GM12801 (cell line): Measurements from ENCODE around the gene EHBP1.

Experiments
- TF ChIP-seq, protein P1 (sequence below): IDR thresholded peaks from one replicate; pipeline ENCODE4 v1.5.1; 2011; ENCODE audit warnings: control low read depth; ENCODE audit not compliant: insufficient read length; ENCODE audit errors: extremely low read depth

EHBP1 gene

DNA sequence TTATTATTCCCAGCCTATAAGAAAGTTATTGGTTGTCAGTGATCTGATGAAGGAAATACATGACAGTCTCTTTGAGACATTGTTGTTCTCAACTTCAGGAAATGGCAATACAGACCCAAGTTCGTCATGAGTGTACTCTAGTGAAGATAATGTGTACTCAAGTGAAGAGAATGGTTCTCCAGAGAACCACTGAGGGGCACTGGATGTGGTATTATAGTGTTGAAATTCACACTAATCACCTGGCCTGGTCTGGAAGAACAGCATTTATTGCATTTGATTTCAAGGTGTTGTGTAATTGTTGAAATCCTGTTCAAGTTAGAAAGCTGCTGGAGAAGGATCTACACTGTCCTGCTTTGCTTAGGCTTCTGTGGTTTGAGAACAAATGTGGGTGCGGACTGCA lies 321.7 kb downstream of the EHBP1 start:
- TF ChIP-seq, protein P1, sequence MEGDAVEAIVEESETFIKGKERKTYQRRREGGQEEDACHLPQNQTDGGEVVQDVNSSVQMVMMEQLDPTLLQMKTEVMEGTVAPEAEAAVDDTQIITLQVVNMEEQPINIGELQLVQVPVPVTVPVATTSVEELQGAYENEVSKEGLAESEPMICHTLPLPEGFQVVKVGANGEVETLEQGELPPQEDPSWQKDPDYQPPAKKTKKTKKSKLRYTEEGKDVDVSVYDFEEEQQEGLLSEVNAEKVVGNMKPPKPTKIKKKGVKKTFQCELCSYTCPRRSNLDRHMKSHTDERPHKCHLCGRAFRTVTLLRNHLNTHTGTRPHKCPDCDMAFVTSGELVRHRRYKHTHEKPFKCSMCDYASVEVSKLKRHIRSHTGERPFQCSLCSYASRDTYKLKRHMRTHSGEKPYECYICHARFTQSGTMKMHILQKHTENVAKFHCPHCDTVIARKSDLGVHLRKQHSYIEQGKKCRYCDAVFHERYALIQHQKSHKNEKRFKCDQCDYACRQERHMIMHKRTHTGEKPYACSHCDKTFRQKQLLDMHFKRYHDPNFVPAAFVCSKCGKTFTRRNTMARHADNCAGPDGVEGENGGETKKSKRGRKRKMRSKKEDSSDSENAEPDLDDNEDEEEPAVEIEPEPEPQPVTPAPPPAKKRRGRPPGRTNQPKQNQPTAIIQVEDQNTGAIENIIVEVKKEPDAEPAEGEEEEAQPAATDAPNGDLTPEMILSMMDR: no peak

DNA sequence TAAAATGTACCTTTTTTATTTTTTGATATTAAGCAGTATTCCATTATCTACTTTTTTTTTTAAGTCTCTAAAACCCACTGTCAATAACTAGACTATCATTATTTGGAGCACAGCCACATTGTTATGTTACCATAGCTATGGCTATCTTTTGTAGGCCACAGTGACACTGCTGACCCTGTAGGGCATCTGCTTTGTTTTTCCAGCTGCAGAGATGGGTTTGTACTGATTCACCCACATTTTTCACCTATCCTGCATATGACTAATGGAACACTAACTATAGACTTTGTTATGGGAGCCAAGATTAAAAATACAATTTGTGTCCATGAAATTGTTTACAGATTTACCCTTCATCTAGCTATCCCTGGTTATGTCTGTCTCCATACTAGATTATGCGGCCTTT lies 323.5 kb downstream of the EHBP1 start:
- TF ChIP-seq, protein P1: no peak

DNA sequence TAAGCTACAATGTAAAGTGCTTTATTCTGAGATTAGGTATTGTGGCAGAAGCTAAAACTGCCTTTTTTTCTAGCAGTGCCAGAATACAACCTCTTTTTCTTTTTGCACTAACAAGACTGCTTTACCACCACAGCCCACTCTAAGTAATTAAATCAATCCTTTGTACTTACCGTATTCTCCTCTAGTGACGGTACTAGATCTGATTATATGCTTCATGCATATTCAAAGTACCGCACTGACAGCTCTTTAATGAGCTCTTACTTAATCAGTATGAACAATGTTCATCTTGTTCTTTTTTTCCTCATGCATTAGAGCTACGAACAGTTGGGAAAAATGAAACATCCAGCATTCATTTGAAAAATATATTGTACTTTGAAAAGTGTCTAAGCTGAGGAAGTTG lies 329.0 kb downstream of the EHBP1 start:
- TF ChIP-seq, protein P1: no peak

DNA sequence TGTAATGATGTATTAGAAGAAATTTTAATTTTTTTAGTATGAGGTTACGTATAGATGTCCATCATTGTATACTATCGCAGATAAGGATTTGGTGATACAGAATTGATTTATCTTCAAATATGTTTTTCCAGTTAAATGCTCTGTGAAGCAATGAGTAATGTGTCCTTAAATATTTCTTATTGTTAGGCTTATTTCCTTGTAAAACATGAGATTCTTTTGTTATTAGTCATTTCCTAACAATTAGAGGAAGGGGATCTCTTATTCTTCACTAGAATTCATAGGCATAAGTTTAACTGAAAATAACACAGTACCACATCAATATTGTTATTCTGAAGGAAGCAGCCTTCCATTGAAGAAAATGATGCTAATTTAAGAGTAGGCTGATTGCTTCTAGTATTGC lies 329.7 kb downstream of the EHBP1 start:
- TF ChIP-seq, protein P1: no peak

DNA sequence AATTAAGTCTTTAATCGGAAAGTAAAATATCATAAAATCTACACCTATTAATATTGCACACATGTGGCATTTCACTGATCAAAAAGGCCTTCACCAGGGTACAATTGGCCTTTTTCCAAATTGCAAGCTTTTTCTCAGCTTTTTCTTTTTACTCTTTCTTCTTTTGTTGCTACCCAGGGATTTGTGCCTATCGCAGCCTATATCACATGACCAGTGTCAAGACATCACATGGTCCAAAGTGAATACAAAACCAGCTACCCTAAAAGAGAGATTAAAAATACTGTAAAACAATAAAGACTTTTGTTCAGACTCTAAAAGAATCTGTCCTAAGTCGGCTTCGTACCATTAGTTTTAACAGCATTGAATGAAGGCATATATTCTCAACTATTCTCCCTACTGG lies 330.1 kb downstream of the EHBP1 start:
- TF ChIP-seq, protein P1: no peak

DNA sequence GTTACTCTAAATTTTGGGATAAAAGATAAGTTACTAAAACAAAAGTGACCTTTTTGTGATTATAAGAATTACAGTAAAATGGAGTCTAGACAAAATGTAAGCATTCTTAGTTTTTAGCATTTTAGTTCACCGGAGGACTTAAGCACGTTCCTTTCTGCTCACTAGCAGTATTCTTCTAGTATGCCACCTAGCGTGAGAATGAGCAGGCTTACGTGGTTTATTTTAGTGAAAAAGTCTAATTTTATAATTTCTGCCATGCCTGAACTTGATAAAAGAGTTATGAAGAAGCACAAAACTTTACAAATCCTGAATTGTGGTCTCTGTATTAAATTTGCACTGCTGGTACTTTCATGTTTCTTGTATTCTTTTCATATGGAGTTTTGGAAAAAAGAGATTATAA lies 332.5 kb downstream of the EHBP1 start:
- TF ChIP-seq, protein P1: no peak

DNA sequence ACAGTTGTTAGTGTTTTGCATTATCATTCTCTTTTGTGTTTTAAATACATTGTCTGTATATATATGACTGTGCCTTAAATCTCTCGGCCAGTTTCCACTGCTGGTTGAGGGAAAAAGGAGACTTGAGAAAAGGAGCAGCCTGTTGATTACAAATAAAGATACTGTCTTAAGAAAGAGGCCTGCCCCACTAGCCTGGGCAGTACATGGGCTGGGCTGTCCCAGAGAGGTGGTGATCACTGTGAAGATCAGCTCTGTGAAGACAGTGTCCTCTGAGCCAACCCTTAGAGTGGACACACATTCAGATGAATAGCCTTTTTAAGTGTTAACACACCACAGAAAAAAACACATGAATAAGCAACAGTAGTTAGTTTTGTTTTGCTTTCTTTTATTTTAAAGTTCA lies 335.1 kb downstream of the EHBP1 start:
- TF ChIP-seq, protein P1: no peak

DNA sequence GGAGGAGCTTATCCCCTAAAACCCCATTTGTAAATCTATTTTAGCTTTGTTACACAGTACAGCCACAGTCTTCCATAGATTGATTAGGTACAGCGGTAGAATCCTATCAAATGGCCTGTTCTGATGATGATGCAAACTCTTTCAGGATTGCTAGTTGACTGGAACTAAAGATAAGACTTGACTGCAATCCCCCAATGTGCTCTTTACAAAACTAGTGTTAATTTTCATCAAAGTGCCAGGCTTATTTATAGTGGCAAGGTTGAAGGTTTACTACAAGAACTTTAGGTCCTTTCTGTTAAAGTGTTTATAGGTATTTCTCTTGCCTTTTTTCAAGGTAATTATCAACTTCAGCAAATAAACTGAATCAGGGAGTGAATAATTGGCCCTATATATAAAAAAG lies 336.1 kb downstream of the EHBP1 start:
- TF ChIP-seq, protein P1: no peak
